HepG2 (cell line): ENCODE measurements around the gene NINL. TPM values are rescaled to one million over a fixed set of nuclear protein-coding genes. Genes with fewer than 3 reads are reported as not detected.
A peak's percentile ranks its signal among the peaks of the same experiment; 100 is the strongest.

ENCODE experiments used
- MAF1 ChIP-seq: sonication (generic); formaldehyde crosslinking; IDR thresholded peaks from 2 replicates; pipeline ENCODE4 v1.5.0; 2020; ENCODE audit warnings: missing genetic modification reagents, borderline replicate concordance
- MED13 ChIP-seq: sonication (generic); formaldehyde crosslinking; IDR thresholded peaks from 2 replicates; pipeline ENCODE4 v1.5.0; 2020; ENCODE audit warnings: missing genetic modification reagents
- MIER2 ChIP-seq: IDR thresholded peaks from 2 replicates; pipeline ENCODE4 v1.6.1; 2016; ENCODE audit warnings: missing biosample characterization, missing genetic modification reagents
- NFKB2 ChIP-seq: sonication (generic); formaldehyde crosslinking; IDR thresholded peaks from 2 replicates; pipeline ENCODE4 v1.4.0; 2020; ENCODE audit warnings: missing genetic modification reagents, borderline replicate concordance
- NR2C2 ChIP-seq: sonication (generic); formaldehyde crosslinking; IDR thresholded peaks from 2 replicates; pipeline ENCODE4 v1.4.0; 2020; ENCODE audit warnings: missing genetic modification reagents, mild to moderate bottlenecking, moderate library complexity, borderline replicate concordance
- REXO4 ChIP-seq: sonication (generic); formaldehyde crosslinking; IDR thresholded peaks from 2 replicates; pipeline ENCODE4 v1.8.0; 2022; ENCODE audit warnings: missing genetic modification reagents, mild to moderate bottlenecking, borderline replicate concordance
- TEAD2 ChIP-seq: sonication (generic); formaldehyde crosslinking; IDR thresholded peaks from 2 replicates; pipeline ENCODE4 v1.9.0; 2021; ENCODE audit warnings: missing genetic modification reagents
- ZC3H13 ChIP-seq: sonication (generic); formaldehyde crosslinking; IDR thresholded peaks from 2 replicates; pipeline ENCODE4 v1.8.1; 2023; ENCODE audit warnings: mild to moderate bottlenecking, missing genetic modification reagents, moderate library complexity
- ZFP90 ChIP-seq: sonication (generic); formaldehyde crosslinking; IDR thresholded peaks from 2 replicates; pipeline ENCODE4 v1.8.0; 2022; ENCODE audit warnings: missing genetic modification reagents, mild to moderate bottlenecking, inconsistent platforms, borderline replicate concordance
- ZNF230 ChIP-seq: sonication (generic); formaldehyde crosslinking; IDR thresholded peaks from 2 replicates; pipeline ENCODE4 v1.4.0; 2020; ENCODE audit warnings: mild to moderate bottlenecking, missing genetic modification reagents
- ZNF263 ChIP-seq: sonication (generic); formaldehyde crosslinking; IDR thresholded peaks from 2 replicates; pipeline ENCODE4 v1.4.0; 2020; ENCODE audit warnings: missing genetic modification reagents
- ZNF546 ChIP-seq: sonication (generic); formaldehyde crosslinking; conservative IDR thresholded peaks from 2 replicates; pipeline ENCODE4 v1.8.1; 2023; ENCODE audit warnings: mild to moderate bottlenecking, missing genetic modification reagents
- ZNF547 ChIP-seq: sonication (generic); formaldehyde crosslinking; IDR thresholded peaks from 2 replicates; pipeline ENCODE4 v1.5.1; 2020; ENCODE audit warnings: mild to moderate bottlenecking, missing genetic modification reagents
- ZNF570 ChIP-seq: sonication (generic); formaldehyde crosslinking; IDR thresholded peaks from 2 replicates; pipeline ENCODE4 v1.4.0; 2020; ENCODE audit warnings: mild to moderate bottlenecking, missing genetic modification reagents, borderline replicate concordance
- ZNF607 ChIP-seq: sonication (generic); formaldehyde crosslinking; IDR thresholded peaks from 2 replicates; pipeline ENCODE4 v1.5.1; 2020; ENCODE audit warnings: missing genetic modification reagents, mild to moderate bottlenecking, borderline replicate concordance
- ZNF790 ChIP-seq: sonication (generic); formaldehyde crosslinking; IDR thresholded peaks from 2 replicates; pipeline ENCODE4 v1.8.0; 2022; ENCODE audit warnings: missing genetic modification reagents, mild to moderate bottlenecking, borderline replicate concordance
- ZNF816 ChIP-seq: sonication (generic); formaldehyde crosslinking; IDR thresholded peaks from 2 replicates; pipeline ENCODE4 v1.8.0; 2022; ENCODE audit warnings: missing genetic modification reagents, mild to moderate bottlenecking, borderline replicate concordance
- polyA plus RNA-seq, 8 experiments: library from polyadenylated mRNA; depleted of rRNA in 3 of 8; stranded (reverse) in 7 of 8; unstranded in 1 of 8; fragments of >200 nt; fragmentation: Illumina TruSeq in 4 of 8; extraction: Trizol in 4 of 8; gene quantifications; 2 replicates each; pipeline versions ENCODE4 v1.2.1 to v1.2.3, GENCODE V29; 2011 to 2016; ENCODE audit warnings: low read depth in 4 of 8, missing spikeins in 1 of 8, mixed read lengths in 1 of 8; ENCODE audit not compliant: insufficient read depth in 1 of 8
- total RNA-seq, 5 experiments: library from RNA; depleted of rRNA; stranded (reverse); fragments of >200 nt; fragmentation: Illumina TruSeq; extraction: Trizol; gene quantifications; 2 replicates each; pipeline ENCODE4 v1.2.3, GENCODE V29; 2016; ENCODE audit warnings: low read depth in 1 of 5
- TF ChIP-seq, protein P1 (sequence below): sonication (generic); formaldehyde crosslinking; IDR thresholded peaks from 2 replicates; pipeline ENCODE4; 2020; ENCODE audit warnings: missing genetic modification reagents, mild to moderate bottlenecking, borderline replicate concordance
- TF ChIP-seq, protein P2 (sequence below): sonication (generic); formaldehyde crosslinking; IDR thresholded peaks from 2 replicates; pipeline ENCODE4 v1.8.1; 2023; ENCODE audit warnings: mild to moderate bottlenecking, moderate library complexity, missing genetic modification reagents
- TF ChIP-seq, protein P3 (sequence below): sonication (generic); formaldehyde crosslinking; IDR thresholded peaks from 2 replicates; pipeline ENCODE4 v1.8.0; 2022; ENCODE audit warnings: missing genetic modification reagents, low read depth, mild to moderate bottlenecking, borderline replicate concordance
- TF ChIP-seq, protein P4 (sequence below): sonication (generic); formaldehyde crosslinking; IDR thresholded peaks from 2 replicates; pipeline ENCODE4 v1.5.1; 2020; ENCODE audit warnings: missing genetic modification reagents, mild to moderate bottlenecking, borderline replicate concordance

NINL gene
- total and polyA plus RNA-seq, 2 of the 13 experiments (the other 11 are each of a cell fraction or from before 2014, with no cell fraction given) = 32.3 to 34.3 TPM

DNA sequence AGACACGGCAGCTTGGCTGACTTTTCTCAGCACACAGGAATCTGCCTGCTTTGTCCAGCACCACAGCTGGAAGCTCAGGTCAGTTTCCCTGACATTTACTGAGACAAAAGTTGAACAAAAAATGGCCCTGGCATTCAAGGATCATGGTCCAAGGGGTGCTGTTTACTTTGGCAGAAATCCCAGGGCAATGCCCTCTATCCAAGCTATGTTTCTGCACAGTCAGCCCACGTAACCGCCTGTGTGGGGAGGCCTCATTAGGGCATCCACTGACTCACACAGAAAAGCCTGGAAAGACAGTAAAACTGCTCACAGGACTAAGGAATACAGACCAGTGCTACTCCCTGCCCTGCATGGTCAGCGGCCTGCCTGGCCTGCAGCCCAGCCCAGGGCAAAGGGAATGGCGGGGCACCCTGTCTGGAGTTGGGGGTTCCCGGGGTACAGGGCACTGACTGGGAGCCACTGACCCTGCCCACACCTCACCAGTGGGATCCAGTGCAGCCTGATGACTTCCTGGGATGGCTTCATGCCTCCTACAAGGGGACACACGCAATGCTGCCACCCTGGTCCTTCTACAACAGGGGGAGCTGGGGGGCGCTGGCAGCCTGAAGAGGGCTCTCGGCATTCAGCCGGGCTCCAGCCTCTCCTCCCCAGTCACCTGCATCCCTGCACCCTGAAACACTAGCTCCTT lies 77.1 kb downstream of the NINL start (continued):
- TF ChIP-seq, protein P1, sequence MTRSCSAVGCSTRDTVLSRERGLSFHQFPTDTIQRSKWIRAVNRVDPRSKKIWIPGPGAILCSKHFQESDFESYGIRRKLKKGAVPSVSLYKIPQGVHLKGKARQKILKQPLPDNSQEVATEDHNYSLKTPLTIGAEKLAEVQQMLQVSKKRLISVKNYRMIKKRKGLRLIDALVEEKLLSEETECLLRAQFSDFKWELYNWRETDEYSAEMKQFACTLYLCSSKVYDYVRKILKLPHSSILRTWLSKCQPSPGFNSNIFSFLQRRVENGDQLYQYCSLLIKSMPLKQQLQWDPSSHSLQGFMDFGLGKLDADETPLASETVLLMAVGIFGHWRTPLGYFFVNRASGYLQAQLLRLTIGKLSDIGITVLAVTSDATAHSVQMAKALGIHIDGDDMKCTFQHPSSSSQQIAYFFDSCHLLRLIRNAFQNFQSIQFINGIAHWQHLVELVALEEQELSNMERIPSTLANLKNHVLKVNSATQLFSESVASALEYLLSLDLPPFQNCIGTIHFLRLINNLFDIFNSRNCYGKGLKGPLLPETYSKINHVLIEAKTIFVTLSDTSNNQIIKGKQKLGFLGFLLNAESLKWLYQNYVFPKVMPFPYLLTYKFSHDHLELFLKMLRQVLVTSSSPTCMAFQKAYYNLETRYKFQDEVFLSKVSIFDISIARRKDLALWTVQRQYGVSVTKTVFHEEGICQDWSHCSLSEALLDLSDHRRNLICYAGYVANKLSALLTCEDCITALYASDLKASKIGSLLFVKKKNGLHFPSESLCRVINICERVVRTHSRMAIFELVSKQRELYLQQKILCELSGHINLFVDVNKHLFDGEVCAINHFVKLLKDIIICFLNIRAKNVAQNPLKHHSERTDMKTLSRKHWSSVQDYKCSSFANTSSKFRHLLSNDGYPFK (CRISPR knock-in tag) = peak; percentile 76
- no peak for TF ChIP-seq REXO4
- TF ChIP-seq, protein P2, sequence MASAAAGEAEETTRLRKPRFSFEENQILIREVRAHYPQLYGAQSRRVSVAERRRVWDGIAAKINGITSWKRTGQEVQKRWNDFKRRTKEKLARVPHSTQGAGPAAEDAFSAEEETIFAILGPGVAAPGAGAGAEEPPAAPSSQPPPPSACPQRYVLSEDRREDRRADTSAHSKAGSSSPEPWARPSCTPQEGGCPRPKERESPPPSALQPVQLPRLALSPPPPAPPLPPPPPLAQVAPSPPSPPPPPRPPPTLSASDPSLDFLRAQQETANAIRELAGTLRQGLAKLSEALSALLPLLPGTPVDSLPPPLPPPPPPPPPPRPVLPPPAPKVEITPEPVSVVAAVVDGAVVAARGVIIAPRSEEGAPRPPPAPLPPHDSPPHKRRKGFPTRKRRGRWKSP (CRISPR knock-in tag) = peak; percentile 82; the same call in 1 of the 2 replicates
- TF ChIP-seq ZNF790 (CRISPR knock-in tag) = no peak
- TF ChIP-seq ZC3H13 = peak; percentile 96
- peak; percentile 83; the same call in 1 of the 2 replicates for TF ChIP-seq MED13 (CRISPR knock-in tag)
- peak; percentile 89; the same call in 1 of the 2 replicates for TF ChIP-seq ZFP90 (CRISPR knock-in tag)
- peak; percentile 54; the same call in 1 of the 2 replicates for TF ChIP-seq ZNF263 (CRISPR knock-in tag)
- no peak; the same call in 1 of the 2 replicates for TF ChIP-seq ZNF816 (CRISPR knock-in tag)
- TF ChIP-seq ZNF547 = peak; percentile 82; the same call in 1 of the 2 replicates
- TF ChIP-seq, protein P3, sequence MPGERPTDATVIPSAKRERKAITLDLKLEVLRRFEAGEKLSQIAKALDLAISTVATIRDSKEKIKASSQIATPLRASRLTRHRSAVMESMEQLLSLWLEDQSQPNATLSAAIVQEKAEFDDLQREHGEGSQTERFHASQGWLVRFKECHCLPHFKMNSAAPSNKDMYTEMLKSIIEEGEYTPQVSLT = no peak
- TF ChIP-seq ZNF570 (CRISPR knock-in tag) = no peak
- TF ChIP-seq NFKB2 (CRISPR knock-in tag) = peak; percentile 89; the same call in 1 of the 2 replicates
- peak; percentile 91 for TF ChIP-seq ZNF546 (CRISPR knock-in tag)
- peak; percentile 94; the same call in 1 of the 2 replicates for TF ChIP-seq ZNF607 (CRISPR knock-in tag)
- no peak for TF ChIP-seq MAF1 (CRISPR knock-in tag)
- no peak for TF ChIP-seq TEAD2 (CRISPR knock-in tag)
- peak; percentile 87 for TF ChIP-seq MIER2 (CRISPR knock-in tag)
- TF ChIP-seq, protein P4, sequence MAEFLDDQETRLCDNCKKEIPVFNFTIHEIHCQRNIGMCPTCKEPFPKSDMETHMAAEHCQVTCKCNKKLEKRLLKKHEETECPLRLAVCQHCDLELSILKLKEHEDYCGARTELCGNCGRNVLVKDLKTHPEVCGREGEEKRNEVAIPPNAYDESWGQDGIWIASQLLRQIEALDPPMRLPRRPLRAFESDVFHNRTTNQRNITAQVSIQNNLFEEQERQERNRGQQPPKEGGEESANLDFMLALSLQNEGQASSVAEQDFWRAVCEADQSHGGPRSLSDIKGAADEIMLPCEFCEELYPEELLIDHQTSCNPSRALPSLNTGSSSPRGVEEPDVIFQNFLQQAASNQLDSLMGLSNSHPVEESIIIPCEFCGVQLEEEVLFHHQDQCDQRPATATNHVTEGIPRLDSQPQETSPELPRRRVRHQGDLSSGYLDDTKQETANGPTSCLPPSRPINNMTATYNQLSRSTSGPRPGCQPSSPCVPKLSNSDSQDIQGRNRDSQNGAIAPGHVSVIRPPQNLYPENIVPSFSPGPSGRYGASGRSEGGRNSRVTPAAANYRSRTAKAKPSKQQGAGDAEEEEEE (CRISPR knock-in tag) = 0 out of 2 replicates have a peak, but pooled peaks have one; percentile 86
- peak; percentile 99 for TF ChIP-seq ZNF230 (CRISPR knock-in tag)
- TF ChIP-seq NR2C2 (CRISPR knock-in tag) = peak; percentile 88
